ENCODE results near the gene FOXL2. TPM values are rescaled to one million over a fixed set of nuclear protein-coding genes. Genes with fewer than 3 reads are reported as not detected.

FOXL2 gene
- total and polyA plus RNA-seq, 4 donors, result 0.14 TPM; not detected in 3

DNA sequence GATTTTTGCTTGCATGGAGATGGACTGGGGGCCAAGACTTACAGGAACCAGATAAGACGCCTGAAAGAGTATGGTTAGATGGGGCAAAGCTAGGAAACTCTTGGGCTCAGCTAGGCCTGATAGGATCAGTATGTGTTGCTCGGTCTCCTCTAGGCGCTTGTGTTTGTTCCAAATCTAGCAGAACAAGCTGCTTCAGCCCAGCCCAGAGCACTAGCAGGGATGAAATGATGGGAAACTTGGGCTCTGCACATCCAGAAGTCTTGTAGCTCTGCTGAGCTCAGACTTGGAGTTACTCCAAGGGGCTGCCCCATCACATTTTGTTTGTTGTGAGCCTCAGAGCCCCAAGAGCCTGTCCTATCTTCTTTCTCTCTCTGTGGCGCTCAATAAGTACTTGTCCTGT is 34.7 kb downstream of the FOXL2 start:
- Histone ChIP-seq H3K9me3 (ENCODE audit: control insufficient read depth in 4 of 4, insufficient read depth in 3 of 4, low read length in 3 of 4) (no peaks in the 10 kb centered on the region), H3K36me3 (ENCODE audit: control insufficient read depth in 4 of 4, insufficient read depth in 4 of 4, low read length in 4 of 4) (no peaks in the 10 kb centered on the region), H3K27ac (ENCODE audit: low read depth in 1 of 2, low read length in 1 of 2) (no peak overlapping the region), H3K4me1 (ENCODE audit: control insufficient read depth in 5 of 5, insufficient read depth in 5 of 5, low read length in 5 of 5) (peaks cover 0 to 5% (median 3%) of the 10 kb centered on the region in 5 donors), H3K9ac (ENCODE audit: insufficient read depth in 1 of 2, low read length in 2 of 2) (no peak overlapping the region), H3K27me3 (ENCODE audit: control insufficient read depth in 3 of 3, insufficient read depth in 3 of 3, low read length in 2 of 3) (no peaks in the 10 kb centered on the region), H3K4me3 (no peak overlapping the region)
- DNase-seq, result no peak
- 95 to 98% methylated on average over 4 of the region's 4 CpGs for WGBS, 2 donors
- no peak for TF ChIP-seq CTCF (IDR thresholded peaks at IDR 0.05; ENCODE audit: control extremely low read depth, extremely low read depth)
- no peak for ATAC-seq (ENCODE audit: insufficient read depth, low FRiP score)

DNA sequence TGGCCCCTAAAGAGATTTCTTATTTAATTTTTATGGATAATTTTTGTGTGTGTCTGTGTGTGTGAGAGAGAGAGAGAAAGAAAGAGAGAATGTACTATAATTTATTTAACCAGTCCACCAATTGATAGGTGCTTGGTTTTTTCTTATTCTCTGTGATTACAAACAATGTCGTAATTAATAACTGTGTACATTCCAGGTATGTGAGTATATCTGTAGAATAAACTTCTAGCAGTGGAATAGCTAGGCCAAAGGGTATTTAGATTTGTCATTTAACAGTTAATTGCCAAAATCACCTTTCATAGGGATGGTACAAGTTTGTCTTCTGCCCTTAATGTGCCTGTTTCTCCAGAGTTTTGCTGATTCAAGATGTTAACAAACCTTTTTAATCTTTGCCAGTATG is 35.3 kb downstream of the FOXL2 start:
- TF ChIP-seq CTCF (IDR thresholded peaks at IDR 0.05; ENCODE audit: control extremely low read depth, extremely low read depth), result no peak
- no peak overlapping the region for H3K4me3 ChIP-seq
- peaks cover 0 to 5% (median 3%) of the 10 kb centered on the region in 5 donors for H3K4me1 ChIP-seq (ENCODE audit: control insufficient read depth in 5 of 5, insufficient read depth in 5 of 5, low read length in 5 of 5)
- 96 to 100% methylated on average over 1 of the region's 1 CpG for WGBS, 2 donors
- DNase-seq (no peak), ATAC-seq (ENCODE audit: insufficient read depth, low FRiP score) (no peak)
- no peaks in the 10 kb centered on the region for H3K27me3 ChIP-seq (ENCODE audit: control insufficient read depth in 3 of 3, insufficient read depth in 3 of 3, low read length in 2 of 3)
- no peaks in the 10 kb centered on the region for H3K36me3 ChIP-seq (ENCODE audit: control insufficient read depth in 4 of 4, insufficient read depth in 4 of 4, low read length in 4 of 4)
- no peaks in the 10 kb centered on the region for H3K9me3 ChIP-seq (ENCODE audit: control insufficient read depth in 4 of 4, insufficient read depth in 3 of 4, low read length in 3 of 4)
- no peak overlapping the region for H3K27ac ChIP-seq (ENCODE audit: low read depth in 1 of 2, low read length in 1 of 2)
- no peak overlapping the region for H3K9ac ChIP-seq (ENCODE audit: insufficient read depth in 1 of 2, low read length in 2 of 2)

GRCh38 chr3:138909904-138910303 is 37.0 kb downstream of the FOXL2 start:
- no peak for DNase-seq
- peaks cover 0 to 3% (median 2%) of the 10 kb centered on the region in 5 donors for H3K4me1 ChIP-seq (ENCODE audit: control insufficient read depth in 5 of 5, insufficient read depth in 5 of 5, low read length in 5 of 5)
- ATAC-seq (ENCODE audit: insufficient read depth, low FRiP score), result no peak
- no peaks in the 10 kb centered on the region for H3K36me3 ChIP-seq (ENCODE audit: control insufficient read depth in 4 of 4, insufficient read depth in 4 of 4, low read length in 4 of 4)
- H3K9me3 ChIP-seq (ENCODE audit: control insufficient read depth in 4 of 4, insufficient read depth in 3 of 4, low read length in 3 of 4), result no peaks in the 10 kb centered on the region
- no peaks in the 10 kb centered on the region for H3K27me3 ChIP-seq (ENCODE audit: control insufficient read depth in 3 of 3, insufficient read depth in 3 of 3, low read length in 2 of 3)
- H3K9ac ChIP-seq (ENCODE audit: insufficient read depth in 1 of 2, low read length in 2 of 2), result no peak overlapping the region
- TF ChIP-seq CTCF (IDR thresholded peaks at IDR 0.05; ENCODE audit: control extremely low read depth, extremely low read depth), result no peak
- no peak overlapping the region for H3K4me3 ChIP-seq
- no peak overlapping the region for H3K27ac ChIP-seq (ENCODE audit: low read depth in 1 of 2, low read length in 1 of 2)

DNA sequence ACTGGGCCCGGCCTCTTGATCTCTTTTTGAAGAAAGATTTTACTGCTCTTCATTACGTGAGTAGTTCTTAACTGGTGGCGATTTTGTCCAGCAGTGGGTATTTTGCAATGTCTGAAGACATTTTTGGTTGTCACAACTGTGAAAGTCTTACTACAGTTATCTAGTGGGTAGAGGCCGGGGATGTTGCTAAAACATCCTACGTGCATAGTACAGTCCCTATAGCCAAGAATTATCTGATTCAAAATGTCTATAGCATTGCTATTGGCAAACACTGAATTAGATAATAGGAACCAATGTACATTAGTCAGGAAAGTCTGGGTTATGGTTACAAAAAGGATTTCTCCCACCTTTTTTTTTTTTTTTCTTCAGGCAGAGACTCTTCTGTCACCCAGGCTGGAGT is 38.1 kb downstream of the FOXL2 start:
- no peak for TF ChIP-seq CTCF (IDR thresholded peaks at IDR 0.05; ENCODE audit: control extremely low read depth, extremely low read depth)

More for the DNA sequence above, 38.1 kb downstream of the FOXL2 start:
- Histone ChIP-seq H3K27me3 (ENCODE audit: control insufficient read depth in 3 of 3, insufficient read depth in 3 of 3, low read length in 2 of 3) (no peaks in the 10 kb centered on the region), H3K4me1 (ENCODE audit: control insufficient read depth in 5 of 5, insufficient read depth in 5 of 5, low read length in 5 of 5) (no peaks in the 10 kb centered on the region), H3K27ac (ENCODE audit: low read depth in 1 of 2, low read length in 1 of 2) (no peak overlapping the region), H3K9ac (ENCODE audit: insufficient read depth in 1 of 2, low read length in 2 of 2) (no peak overlapping the region), H3K4me3 (no peak overlapping the region), H3K9me3 (ENCODE audit: control insufficient read depth in 4 of 4, insufficient read depth in 3 of 4, low read length in 3 of 4) (no peaks in the 10 kb centered on the region), H3K36me3 (ENCODE audit: control insufficient read depth in 4 of 4, insufficient read depth in 4 of 4, low read length in 4 of 4) (no peaks in the 10 kb centered on the region)
- WGBS, 2 donors, result 42 to 79% methylated on average over 5 of the region's 5 CpGs
- no peak for DNase-seq
- no peak for ATAC-seq (ENCODE audit: insufficient read depth, low FRiP score)

All from lung (tissue), 12 donors.